Measurements from ENCODE around the gene PCDHB13. TPM values are rescaled to one million over a fixed set of nuclear protein-coding genes. Genes with fewer than 3 reads are reported as not detected.
A peak's percentile ranks its signal among the peaks of the same experiment; 100 is the strongest.
"Not testable (repeated sequence)": the region's sequence is repeated elsewhere in the genome, so short reads cannot be mapped to it uniquely, and the experiment has no call there.

Gene PCDHB13
- total RNA-seq, 2 donors from 2014 or later = 4.0 to 6.5 TPM

- no peak for TF ChIP-seq CTCF (IDR thresholded peaks at IDR 0.05)
- TF ChIP-seq POLR2AphosphoS5 (IDR thresholded peaks at IDR 0.05) = no peak
- no peak for TF ChIP-seq POLR2A (IDR thresholded peaks at IDR 0.05)
- Histone ChIP-seq H3K27ac (no peak within 1 kb of the TSS), H3K9me3 (no peaks in the 10 kb centered on the region), H3K27me3 (replicated peaks; ENCODE audit: insufficient read depth) (peaks cover 11% of the 10 kb centered on the region), H3K36me3 (no peaks in the 10 kb centered on the region), H3K4me1 (replicated peaks) (no peaks in the 10 kb centered on the region), H3K4me3 (no peak within 1 kb of the TSS)
- WGBS = 16% methylated on average over 11 of the region's 11 CpGs
- no peak for DNase-seq (ENCODE audit: low spot score)
- intact Hi-C loops (cut with DNase I) = no loop called here
Measured at GRCh38 chr5:141208478-141208877, 5.2 kb upstream of the PCDHB13 start, which contains the start of gene PCDHB12. Gene PCDHB12 (plus strand): TSS chr5:141208719. CDS start chr5:141208908, 189 bp downstream.

GRCh38 chr5:141210281-141210680 lies 3.4 kb upstream of the PCDHB13 start:
- H3K9me3 ChIP-seq; intact Hi-C loops (cut with DNase I); H3K4me1 ChIP-seq (replicated peaks); H3K27ac ChIP-seq; H3K36me3 ChIP-seq; H3K4me3 ChIP-seq; DNase-seq (ENCODE audit: low spot score): not testable (repeated sequence)
- 31% methylated on average over 15 of the region's 39 CpGs for WGBS
- H3K27me3 ChIP-seq (replicated peaks; ENCODE audit: insufficient read depth) = peaks cover 11% of the 10 kb centered on the region

- H3K4me1 ChIP-seq (replicated peaks); H3K27ac ChIP-seq; DNase-seq (ENCODE audit: low spot score); intact Hi-C loops (cut with DNase I); H3K4me3 ChIP-seq; H3K9me3 ChIP-seq; H3K36me3 ChIP-seq: not testable (repeated sequence)
- 25% methylated on average over 13 of the region's 27 CpGs for WGBS
- H3K27me3 ChIP-seq (replicated peaks; ENCODE audit: insufficient read depth) = peaks cover 11% of the 10 kb centered on the region
Measured at GRCh38 chr5:141210849-141211248, 2.9 kb upstream of the PCDHB13 start.

GRCh38 chr5:141214583-141214982 lies 864 bp downstream of the PCDHB13 start:
- H3K4me3 ChIP-seq; H3K36me3 ChIP-seq; H3K4me1 ChIP-seq (replicated peaks); intact Hi-C loops (cut with DNase I); H3K27me3 ChIP-seq (replicated peaks; ENCODE audit: insufficient read depth); H3K27ac ChIP-seq; H3K9me3 ChIP-seq; DNase-seq (ENCODE audit: low spot score): not testable (repeated sequence)
- WGBS = 58% methylated on average over 12 of the region's 12 CpGs

GRCh38 chr5:141215504-141215903 lies 1.8 kb downstream of the PCDHB13 start:
- intact Hi-C loops (cut with DNase I); H3K4me3 ChIP-seq; H3K27me3 ChIP-seq (replicated peaks; ENCODE audit: insufficient read depth); H3K27ac ChIP-seq; DNase-seq (ENCODE audit: low spot score); H3K4me1 ChIP-seq (replicated peaks); H3K36me3 ChIP-seq; H3K9me3 ChIP-seq: not testable (repeated sequence)
- 28% methylated on average over 26 of the region's 40 CpGs for WGBS

- H3K4me1 ChIP-seq (replicated peaks); H3K9me3 ChIP-seq; intact Hi-C loops (cut with DNase I); DNase-seq (ENCODE audit: low spot score); H3K27me3 ChIP-seq (replicated peaks; ENCODE audit: insufficient read depth); H3K36me3 ChIP-seq; H3K4me3 ChIP-seq; H3K27ac ChIP-seq: not testable (repeated sequence)
- WGBS = 25% methylated on average over 26 of the region's 26 CpGs
Measured at GRCh38 chr5:141216035-141216434, 2.3 kb downstream of the PCDHB13 start.

GRCh38 chr5:141223112-141223783 lies 9.5 kb downstream of the PCDHB13 start, which contains the start of gene PCDHB14:
Gene PCDHB14 (plus strand): TSS chr5:141223343. CDS start chr5:141223506, 163 bp downstream.
- Histone ChIP-seq H3K36me3 (no peaks in the 10 kb centered on the region), H3K4me1 (replicated peaks) (no peaks in the 10 kb centered on the region), H3K4me3 (peak within 1 kb of the TSS in 1 of 2 donors; percentile 6), H3K27ac (no peak within 1 kb of the TSS), H3K27me3 (replicated peaks; ENCODE audit: insufficient read depth) (no peaks in the 10 kb centered on the region), H3K9me3 (no peaks in the 10 kb centered on the region)
- DNase-seq (ENCODE audit: low spot score) = no peak
- intact Hi-C loops (cut with DNase I) = loop anchor here (10.0 kb wide), 1 partner anchor 342 kb away; no protein-coding TSS in a partner anchor
- 22% methylated on average over 15 of the region's 15 CpGs for WGBS
- TF ChIP-seq CTCF (IDR thresholded peaks at IDR 0.05) (no peak), POLR2A (IDR thresholded peaks at IDR 0.05) (no peak), POLR2AphosphoS5 (IDR thresholded peaks at IDR 0.05) (no peak)

GRCh38 chr5:141224844-141225243 lies 11.1 kb downstream of the PCDHB13 start:
- H3K4me1 ChIP-seq (replicated peaks); H3K4me3 ChIP-seq; H3K27ac ChIP-seq; DNase-seq (ENCODE audit: low spot score); H3K27me3 ChIP-seq (replicated peaks; ENCODE audit: insufficient read depth); H3K36me3 ChIP-seq; H3K9me3 ChIP-seq: not testable (repeated sequence)
- WGBS = 20% methylated on average over 15 of the region's 40 CpGs
- intact Hi-C loops (cut with DNase I) = loop anchor here (10.0 kb wide), 1 partner anchor 340 kb away; no protein-coding TSS in a partner anchor

GRCh38 chr5:141225421-141225820 lies 11.7 kb downstream of the PCDHB13 start:
- 30% methylated on average over 17 of the region's 30 CpGs for WGBS
- not testable (repeated sequence) for H3K27ac ChIP-seq; H3K4me1 ChIP-seq (replicated peaks); H3K27me3 ChIP-seq (replicated peaks; ENCODE audit: insufficient read depth); H3K9me3 ChIP-seq; H3K4me3 ChIP-seq; H3K36me3 ChIP-seq; DNase-seq (ENCODE audit: low spot score)
- intact Hi-C loops (cut with DNase I) = loop anchor here (10.0 kb wide), 1 partner anchor 339 kb away; no protein-coding TSS in a partner anchor

Measured in prostate gland (tissue), 2 donors.